ENCODE measurements around the gene ZNF425. TPM values are rescaled to one million over a fixed set of nuclear protein-coding genes. Genes with fewer than 3 reads are reported as not detected.

Gene ZNF425
- total and polyA plus RNA-seq, 9 of the 15 experiments (the other 6 are each of a cell fraction or from before 2014, with no cell fraction given): 0.03 to 0.89 (median 0.54) TPM

DNA sequence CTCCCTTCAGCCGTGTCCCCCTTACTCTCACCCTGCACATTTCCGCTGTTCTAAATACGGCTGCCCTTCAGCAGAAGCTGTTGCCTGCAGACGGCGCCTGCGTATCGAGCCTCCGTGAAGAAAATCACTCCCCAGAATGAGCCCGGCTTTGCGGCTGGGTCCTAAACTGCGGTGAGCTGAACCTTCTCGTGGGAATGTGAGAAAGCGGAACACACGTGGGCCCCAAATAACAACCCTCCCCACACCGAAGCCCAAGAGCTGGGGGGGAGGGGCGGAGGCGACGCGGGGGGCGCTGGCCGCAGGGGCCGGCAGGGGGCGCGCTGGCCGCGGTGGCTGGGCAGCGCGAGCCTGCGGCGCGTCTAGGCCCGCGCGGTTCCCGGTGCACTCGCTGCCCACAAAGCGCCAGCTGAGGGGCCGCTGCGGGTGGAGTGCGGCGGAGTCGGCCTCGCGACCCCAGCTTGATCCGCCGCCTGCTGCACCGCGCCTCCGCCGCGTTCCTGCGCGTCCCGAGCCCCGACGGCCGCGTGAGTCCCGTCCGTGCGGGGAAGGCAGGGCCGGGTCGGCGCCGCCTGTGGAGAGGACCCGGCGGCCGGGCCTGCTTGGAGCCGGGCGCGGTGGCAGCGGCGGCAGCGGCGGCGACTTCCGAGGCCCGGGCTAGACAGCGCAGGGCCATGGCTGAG is 21.1 kb upstream of the ZNF425 start, which contains the start of gene ZNF398 (continued):
- TF ChIP-seq, protein P1, sequence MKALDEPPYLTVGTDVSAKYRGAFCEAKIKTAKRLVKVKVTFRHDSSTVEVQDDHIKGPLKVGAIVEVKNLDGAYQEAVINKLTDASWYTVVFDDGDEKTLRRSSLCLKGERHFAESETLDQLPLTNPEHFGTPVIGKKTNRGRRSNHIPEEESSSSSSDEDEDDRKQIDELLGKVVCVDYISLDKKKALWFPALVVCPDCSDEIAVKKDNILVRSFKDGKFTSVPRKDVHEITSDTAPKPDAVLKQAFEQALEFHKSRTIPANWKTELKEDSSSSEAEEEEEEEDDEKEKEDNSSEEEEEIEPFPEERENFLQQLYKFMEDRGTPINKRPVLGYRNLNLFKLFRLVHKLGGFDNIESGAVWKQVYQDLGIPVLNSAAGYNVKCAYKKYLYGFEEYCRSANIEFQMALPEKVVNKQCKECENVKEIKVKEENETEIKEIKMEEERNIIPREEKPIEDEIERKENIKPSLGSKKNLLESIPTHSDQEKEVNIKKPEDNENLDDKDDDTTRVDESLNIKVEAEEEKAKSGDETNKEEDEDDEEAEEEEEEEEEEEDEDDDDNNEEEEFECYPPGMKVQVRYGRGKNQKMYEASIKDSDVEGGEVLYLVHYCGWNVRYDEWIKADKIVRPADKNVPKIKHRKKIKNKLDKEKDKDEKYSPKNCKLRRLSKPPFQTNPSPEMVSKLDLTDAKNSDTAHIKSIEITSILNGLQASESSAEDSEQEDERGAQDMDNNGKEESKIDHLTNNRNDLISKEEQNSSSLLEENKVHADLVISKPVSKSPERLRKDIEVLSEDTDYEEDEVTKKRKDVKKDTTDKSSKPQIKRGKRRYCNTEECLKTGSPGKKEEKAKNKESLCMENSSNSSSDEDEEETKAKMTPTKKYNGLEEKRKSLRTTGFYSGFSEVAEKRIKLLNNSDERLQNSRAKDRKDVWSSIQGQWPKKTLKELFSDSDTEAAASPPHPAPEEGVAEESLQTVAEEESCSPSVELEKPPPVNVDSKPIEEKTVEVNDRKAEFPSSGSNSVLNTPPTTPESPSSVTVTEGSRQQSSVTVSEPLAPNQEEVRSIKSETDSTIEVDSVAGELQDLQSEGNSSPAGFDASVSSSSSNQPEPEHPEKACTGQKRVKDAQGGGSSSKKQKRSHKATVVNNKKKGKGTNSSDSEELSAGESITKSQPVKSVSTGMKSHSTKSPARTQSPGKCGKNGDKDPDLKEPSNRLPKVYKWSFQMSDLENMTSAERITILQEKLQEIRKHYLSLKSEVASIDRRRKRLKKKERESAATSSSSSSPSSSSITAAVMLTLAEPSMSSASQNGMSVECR (CRISPR knock-in tag; IDR thresholded peaks at IDR 0.05): peak; percentile 73; the same call in 1 of the 2 replicates
- no peak for TF ChIP-seq SAP30 (IDR thresholded peaks at IDR 0.05; ENCODE audit: borderline replicate concordance, insufficient read depth, low read depth, low read length, poor library complexity, severe bottlenecking)
- no peak for TF ChIP-seq ZKSCAN8 (CRISPR knock-in tag; IDR thresholded peaks at IDR 0.05)
- peak; percentile 7; the same call in 1 of the 2 replicates for TF ChIP-seq ATF1 (CRISPR knock-in tag; IDR thresholded peaks at IDR 0.05)
- TF ChIP-seq ATF1 (tag; IDR thresholded peaks at IDR 0.05): peak; percentile 4; the same call in 1 of the 2 replicates
- no peak; a peak in 1 of 4 replicates for TF ChIP-seq TBL1XR1 (IDR thresholded peaks at IDR 0.05; ENCODE audit: low read length in 2 of 2)
- TF ChIP-seq HNRNPH1 (optimal IDR thresholded peaks at IDR 0.05; ENCODE audit: low read depth, low read length): no peak
- TF ChIP-seq GTF3C2 (IDR thresholded peaks at IDR 0.05; ENCODE audit: borderline replicate concordance, extremely low read depth, insufficient read length): no peak
- TF ChIP-seq CCNT2 (IDR thresholded peaks at IDR 0.05; ENCODE audit: borderline replicate concordance, extremely low read depth, insufficient read length, low read depth, low read length): peak; percentile 94
- TF ChIP-seq TFAP4 (CRISPR knock-in tag; IDR thresholded peaks at IDR 0.05; ENCODE audit: borderline replicate concordance): peak; percentile 90
- no peak for TF ChIP-seq GABPB2 (CRISPR knock-in tag; conservative IDR thresholded peaks at IDR 0.05)
- peak; percentile 29; the same call in 1 of the 2 replicates for TF ChIP-seq STAT5A (IDR thresholded peaks at IDR 0.05; ENCODE audit: borderline replicate concordance, low read length)
- TF ChIP-seq CAMTA2 (CRISPR knock-in tag; conservative IDR thresholded peaks at IDR 0.05): no peak; the same call in 1 of the 2 replicates
- TF ChIP-seq UBTF (IDR thresholded peaks at IDR 0.05; ENCODE audit: borderline replicate concordance in 1 of 2, low read depth in 2 of 2, low read length in 2 of 2): peak; percentile 64 to 72; a peak in 3 of 4 replicates

All from K562 (cell line).